Activated CD4-positive, CD25-positive, alpha-beta regulatory T cell treated with anti-CD3 and anti-CD28 coated beads, Interleukin-2, amount 50 U/mL, for 72 hours (primary cell): Measurements from ENCODE around the gene ARHGEF16.

Experiments used
- DNase-seq: peaks from one replicate; pipeline ENCODE4 v3.0.0; 2021

Gene ARHGEF16

DNA sequence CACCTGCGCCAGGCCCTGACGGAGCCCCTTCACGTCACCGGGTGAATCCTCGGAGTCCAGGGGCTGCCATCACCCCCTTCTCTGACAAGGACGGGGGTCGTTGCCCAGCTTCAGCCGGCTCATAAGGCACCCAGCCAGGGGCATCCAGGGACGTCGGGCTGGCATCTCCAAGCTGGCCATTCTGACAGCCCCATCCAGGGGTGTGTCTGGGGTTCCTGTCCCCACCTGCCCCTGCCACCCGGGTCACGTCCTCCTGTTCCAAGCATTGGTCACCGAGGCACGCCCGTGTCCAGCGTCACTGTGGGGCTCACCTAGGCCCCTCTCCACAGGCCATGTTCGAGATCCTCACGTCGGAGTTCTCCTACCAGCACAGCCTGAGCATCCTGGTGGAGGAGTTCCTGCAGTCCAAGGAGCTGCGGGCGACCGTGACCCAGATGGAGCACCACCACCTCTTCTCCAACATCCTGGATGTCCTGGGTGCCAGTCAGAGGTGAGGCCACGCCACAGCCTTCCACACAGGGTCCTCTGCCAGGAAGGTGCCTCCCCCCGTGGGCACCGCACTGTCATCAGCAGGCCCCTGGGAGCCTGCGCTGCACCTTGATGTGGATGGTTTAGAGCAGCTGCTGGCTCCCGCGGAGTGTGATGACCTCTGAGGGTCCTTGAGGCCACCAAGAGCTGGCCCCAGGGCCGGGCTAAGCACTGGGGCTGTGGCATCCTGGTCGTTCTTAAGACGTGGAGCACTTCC, 14.8 kb downstream of the ARHGEF16 start:
- DNase-seq: no peak

DNA sequence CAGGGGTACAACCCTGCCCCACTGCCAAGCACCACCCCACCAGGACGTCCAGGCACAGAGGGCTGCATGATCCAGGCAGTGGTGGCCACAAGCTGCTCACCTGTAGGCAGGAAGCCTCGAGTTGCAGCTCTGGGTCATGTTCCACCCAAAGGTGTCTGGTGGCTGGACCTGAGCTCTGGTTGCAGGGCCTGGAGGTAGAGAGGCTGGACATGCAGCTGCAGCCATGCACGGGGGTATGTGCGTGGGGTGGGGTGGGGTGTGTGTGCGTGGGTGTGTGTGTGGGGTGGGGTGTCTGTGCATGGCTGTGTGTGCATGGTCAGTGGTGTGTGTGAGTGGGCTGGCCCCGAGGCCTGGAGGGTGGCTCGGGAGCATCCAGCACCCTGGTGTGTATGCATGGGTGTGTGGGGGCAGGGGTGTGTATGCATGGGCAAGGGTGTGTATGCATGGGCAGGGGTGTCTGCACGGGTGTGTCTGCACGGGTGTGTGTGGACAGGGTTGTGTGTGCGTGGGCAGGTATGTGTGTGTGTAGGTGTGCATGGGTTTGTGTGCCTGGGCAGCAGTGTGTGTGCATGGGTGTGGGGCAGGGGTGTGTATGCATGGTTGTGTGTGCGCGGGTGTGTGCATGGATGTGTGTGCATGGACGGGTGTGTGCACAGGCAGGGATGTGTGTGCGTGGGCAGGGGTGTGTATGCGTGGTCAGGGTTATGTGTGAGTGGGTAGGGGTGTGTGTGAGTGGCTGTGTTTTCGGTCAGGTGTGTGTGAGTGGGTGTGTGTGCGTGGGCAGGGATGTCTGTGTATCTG, 15.6 kb downstream of the ARHGEF16 start:
- no peak for DNase-seq

DNA sequence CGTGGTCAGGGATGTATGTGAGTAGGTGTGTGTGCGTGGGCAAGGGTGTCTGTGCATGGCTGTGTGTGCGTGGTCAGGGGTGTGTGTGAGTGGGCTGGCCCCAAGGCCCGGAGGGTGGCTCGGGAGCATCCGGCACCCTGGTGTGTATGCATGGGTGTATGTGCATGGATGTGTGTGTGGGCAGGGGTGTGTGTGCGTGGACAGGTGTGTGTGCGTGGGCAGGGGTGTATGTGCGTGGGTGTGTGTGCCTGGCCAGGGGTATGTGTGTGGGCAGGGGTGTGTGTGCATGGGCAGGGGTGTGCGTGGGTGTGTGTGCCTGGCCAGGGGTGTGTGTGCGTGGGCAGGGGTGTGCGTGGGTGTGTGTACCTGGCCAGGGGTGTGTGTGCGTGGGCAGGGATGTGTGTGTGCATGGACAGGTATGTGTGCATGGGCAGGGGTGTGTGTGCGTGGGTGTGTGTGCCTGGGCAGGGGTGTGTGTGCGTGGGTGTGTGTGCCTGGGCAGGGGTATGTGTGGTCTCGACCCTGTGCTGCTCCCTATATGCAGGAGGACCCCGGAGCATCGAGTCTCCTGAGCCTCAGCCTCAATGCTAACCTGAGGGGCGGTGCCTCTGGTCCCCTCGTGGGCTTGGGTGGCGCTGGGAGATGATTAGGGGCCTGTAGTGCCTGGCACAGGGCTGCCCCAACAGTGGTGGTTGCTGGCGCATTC, 16.3 kb downstream of the ARHGEF16 start:
- no peak for DNase-seq

DNA sequence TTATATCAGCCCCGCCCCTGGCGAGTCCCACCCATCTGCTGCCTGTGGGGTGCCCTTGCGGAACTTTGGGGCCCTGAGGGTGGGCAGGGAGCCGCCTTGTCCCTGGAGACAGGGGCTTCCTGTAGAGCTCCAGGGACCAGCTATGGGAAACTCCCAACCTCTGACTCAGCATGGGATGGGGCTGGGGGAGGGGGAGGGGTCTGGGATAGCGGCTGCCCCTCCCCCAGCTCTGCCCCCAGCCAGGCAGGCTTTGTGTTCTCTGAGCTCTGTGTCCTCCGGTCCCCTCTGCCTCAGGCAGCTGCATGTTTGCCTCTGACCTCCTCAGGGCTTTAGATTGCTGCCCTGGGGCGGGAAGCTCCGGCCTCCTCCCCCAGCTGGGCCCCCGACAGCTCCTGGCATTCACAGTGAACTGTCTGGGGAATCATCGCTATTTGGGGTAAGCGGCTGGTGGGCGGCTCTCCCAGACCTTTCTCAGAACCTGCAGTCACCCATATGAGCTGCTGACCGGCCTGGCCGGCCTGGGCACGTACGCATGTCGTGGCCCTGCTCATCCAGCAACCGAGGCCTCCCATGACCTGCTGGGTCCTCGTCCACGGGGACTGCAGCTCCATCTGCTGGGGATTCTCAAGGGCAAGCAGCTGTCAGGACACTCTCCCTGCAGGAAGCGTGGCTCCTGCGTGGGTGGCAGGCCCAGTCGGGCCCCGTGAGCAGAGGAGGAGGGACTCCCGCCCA, 17.1 kb downstream of the ARHGEF16 start:
- DNase-seq: no peak

DNA sequence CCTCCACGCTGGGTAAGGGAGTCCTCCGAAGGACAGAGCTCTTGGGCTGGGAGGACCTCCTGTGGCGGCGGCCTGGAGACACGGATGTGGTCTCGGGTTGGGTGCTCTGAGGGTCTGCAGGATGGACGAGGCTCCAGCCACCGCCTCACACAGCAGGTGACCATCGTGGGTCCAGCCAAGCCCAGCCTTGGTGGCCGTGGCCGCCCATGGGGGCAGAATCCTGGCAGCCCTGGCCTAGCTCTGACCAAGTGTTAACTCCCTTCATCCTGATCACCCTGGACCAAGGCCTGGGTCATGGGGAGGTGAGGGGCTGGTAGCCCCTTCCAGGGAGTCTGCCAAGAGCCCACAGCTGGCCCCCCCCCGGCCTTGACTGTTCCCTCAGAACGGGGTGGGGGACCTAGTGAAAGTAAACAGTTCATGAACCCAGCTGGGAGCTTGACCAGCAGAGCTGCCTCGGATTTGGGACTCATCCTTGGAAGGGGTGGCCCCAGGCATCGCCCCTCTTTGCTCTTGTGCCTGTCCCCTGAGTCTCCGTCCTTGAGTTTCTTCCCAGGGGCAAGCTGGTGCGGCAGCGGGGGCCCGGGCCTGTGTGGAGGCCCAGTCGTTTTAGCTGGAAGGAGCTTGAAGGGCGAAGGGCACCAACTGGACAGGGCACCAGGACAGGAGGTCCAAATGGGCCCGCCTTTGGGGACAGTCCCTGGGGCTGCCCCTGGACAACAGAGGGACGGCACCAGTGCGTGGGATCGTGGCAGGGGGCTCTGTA, 17.8 kb downstream of the ARHGEF16 start:
- no peak for DNase-seq

DNA sequence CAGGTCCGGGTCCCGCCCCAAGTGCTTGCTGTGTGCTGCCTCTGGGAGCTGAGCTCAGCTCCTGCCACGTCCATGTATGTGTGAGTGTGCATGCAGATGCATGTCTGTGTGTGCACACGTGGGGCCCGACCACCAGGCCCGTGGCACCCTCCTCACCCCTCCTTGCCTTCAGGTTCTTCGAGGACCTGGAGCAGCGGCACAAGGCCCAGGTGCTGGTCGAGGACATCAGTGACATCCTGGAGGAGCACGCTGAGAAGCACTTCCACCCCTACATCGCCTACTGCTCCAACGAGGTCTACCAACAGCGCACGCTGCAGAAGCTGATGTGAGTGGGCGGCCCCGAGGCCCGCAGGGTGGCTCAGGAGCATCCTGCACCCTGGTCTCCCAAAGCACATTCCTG, 18.4 kb downstream of the ARHGEF16 start:
- no peak for DNase-seq

DNA sequence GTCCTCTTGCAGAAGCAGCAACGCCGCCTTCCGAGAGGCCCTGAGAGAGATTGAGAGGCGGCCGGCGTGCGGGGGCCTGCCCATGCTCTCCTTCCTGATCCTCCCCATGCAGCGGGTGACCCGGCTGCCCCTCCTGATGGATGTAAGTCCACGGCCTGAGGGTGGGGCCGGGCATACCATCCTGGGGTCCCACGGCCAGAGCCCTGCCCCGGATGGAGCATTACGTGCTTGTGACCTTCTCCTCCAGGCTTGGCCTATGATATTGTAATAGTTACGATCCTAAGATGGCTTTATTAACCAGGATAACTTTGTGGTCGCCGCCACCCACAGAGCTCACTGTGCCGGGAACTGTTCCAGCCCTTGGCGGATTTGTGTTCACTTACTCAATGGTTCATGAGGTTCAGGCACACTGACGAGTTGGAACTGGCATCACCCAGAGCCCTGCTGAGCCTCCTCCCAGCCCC, 18.9 kb downstream of the ARHGEF16 start:
- no peak for DNase-seq

DNA sequence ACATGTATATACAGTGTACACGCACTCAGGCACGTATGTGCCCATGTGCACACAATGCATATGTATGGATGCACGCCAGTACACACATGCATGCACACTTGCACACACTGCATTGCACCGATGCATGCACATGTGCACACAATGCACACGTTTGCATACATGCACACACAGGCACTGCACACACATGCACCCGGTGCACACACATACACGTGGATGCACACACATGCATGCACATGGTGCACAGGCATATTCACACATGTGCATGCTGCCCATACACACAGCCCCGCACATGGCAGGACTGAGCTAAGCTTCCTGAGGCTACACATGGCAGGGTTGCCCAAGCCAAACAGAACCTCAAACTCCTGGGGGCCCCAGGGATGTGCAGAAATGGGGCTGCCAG, 19.6 kb downstream of the ARHGEF16 start:
- DNase-seq: no peak

DNA sequence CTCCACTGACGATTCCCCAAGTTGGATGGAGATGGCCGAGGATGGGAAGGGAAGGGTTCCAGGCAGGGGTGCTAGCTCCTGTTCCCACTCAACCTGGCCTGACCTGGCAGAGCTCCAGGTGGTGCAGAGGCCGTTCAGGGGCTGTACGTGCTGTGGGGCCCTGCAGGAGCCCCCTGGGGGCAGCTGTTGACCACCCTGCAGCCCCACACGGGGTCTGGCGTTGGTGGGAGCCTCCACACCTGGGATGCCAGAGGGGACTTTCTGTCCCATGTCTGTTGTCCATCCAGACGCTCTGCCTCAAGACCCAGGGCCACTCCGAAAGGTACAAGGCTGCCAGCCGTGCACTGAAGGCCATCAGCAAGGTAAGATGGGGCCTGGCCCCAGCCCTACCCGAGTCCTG, 20.0 kb downstream of the ARHGEF16 start:
- no peak for DNase-seq

DNA sequence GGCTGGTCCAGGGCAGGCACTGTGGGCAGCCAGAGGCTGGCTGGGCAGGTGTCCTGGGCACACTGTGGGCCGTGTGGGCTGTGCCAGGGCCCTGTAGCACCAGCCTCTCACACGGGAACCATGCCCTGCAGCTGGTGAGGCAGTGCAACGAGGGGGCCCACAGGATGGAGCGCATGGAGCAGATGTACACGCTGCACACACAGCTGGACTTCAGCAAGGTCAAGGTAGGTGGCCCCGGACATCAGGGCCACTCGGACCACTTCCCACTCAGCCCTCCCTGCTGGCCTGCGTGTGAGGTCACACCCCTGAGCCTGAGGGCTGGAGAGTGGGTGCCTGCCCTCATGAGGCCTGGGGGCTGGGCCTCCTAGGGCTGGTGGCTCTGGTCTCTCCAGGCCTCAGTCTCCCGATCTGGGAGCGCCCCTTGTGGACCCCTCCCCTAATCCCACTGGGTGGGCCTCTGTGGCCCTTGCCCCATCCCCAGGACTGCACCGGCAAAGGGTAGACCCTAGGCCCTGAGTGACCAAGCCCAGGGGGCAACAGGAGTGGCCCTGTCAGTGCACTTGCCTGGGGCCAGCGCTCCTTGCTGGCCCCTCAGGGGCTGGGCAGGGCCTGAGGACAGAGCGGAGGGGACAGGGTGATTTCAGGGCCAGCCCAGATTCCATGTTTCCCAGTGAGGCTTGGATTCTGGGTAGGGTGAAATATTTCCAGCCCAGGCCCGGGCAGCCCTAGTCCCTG, 21.5 kb downstream of the ARHGEF16 start:
- no peak for DNase-seq

DNA sequence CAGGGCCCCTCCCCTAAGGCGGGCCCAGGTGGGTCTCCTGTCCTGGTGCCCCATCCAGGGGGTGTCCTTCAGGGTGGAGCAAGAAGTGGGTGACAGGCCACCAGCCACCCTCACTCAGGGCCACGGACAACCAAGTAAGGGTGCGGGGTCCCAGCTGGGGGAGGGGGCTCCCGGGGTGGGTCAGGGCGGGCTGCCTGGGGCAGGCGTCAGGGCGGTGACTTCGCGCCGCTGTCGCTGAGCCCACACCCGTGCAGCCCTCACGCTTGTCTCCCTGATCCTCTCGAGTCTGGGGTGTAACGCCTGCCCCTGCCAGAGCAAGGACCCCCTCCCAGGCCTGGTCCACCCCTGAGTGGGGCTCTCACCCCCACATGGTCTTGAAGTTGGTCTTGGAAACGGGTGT, 22.2 kb downstream of the ARHGEF16 start:
- no peak for DNase-seq

DNA sequence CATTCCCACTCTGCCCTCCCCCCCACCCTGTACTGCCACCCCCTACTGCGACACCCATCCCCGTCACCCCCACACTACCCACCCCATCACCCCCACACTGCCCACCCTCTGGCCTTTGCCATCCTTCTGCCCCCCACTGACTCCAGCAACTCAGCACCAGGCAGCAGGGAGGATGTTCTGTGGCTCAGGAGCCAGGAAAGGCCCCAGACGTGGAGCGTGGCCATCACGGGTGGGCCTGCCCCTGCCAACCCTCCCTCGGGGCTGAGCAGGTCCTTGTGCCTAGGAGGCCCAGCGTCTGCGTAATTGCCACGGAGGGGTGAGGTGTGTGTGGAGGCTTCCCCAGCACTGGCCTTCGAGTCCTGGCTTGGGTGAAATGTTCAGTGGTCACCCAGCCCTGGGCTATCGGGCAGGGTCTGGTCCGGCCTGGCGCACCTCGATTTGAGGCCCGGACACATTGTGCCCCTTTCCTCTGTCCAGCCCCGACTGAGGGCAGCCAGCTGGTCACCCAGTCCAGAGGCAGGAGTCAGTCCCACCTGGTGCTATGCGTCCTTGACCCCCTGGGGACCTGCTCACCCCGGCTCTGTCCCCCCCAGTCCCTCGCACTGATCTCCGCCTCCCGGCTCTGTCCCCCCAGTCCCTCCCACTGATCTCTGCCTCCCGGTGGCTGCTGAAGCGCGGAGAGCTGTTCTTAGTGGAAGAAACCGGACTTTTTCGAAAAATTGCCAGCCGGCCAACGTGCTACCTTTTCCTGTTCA, 23.0 kb downstream of the ARHGEF16 start:
- DNase-seq: no peak

DNA sequence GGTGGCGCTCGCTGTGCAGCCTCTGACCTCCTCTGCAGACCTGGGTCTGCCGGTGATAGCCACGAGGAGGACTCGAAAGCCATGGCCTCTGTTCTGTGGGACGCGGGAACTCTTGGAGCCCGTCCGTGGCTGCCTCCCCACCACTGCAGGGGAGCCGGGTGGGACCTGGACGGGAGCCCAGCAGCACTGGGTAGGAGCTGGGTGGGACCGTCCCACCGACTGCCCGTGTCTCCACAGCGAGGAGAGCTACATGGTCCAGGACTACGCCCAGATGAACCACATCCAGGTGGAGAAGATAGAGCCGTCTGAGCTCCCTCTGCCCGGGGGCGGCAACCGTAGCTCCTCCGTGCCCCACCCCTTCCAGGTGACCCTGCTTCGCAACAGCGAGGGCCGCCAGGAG, 23.7 kb downstream of the ARHGEF16 start:
- no peak for DNase-seq

DNA sequence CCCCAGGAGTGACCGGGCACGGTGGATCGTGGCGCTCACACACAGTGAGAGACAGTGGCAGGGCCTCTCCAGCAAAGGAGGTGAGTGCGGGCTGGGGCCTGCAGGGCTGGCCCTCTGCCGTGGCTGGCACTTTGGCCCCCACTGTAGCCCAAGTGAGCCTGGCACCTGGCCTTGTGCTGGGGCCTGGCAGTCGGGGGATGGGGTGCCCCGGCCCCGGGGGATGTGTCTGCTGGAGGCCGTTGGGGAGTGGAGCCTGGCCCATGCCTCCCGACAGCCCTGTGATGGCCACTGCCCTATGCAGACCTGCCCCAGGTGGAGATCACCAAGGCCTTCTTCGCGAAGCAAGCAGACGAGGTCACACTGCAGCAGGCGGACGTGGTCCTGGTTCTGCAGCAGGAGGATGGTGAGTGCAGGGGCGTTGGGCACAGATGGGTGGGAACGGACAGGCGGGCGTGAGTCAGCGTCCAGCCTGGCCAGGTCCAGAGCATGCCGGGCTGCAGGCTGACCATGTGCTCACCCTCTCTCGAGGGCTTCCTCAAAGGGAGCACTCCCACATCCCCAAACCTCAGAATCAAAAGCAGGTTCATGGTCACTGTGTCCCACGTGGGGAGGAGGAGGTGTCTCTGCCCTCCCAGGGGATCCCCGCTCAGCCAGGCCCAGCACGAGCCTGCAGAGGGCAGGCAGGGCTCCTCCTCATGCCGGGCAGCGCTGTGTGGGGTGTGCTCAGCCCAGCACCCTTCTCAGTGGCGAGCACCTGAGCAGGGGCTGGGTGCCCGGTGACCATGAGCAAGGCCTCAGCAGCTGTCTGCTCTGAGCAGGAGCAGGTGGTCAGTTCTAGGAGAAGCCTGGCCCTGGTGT, 25.3 kb downstream of the ARHGEF16 start:
- no peak for DNase-seq

DNA sequence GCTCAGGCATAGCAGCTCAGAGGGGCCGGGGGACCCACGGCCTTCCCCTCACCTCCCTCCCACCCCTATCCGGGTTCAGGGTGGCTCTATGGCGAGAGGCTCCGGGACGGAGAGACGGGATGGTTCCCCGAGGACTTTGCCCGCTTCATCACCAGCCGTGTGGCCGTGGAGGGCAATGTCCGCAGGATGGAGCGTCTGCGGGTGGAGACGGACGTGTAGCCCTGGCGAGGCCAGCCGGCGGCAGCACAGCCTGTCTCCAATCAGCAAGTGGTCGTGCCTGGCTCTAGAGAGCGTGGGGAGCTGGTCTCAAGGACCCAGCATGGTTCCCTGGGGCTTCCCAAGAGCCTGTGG, 25.9 kb downstream of the ARHGEF16 start:
- no peak for DNase-seq

DNA sequence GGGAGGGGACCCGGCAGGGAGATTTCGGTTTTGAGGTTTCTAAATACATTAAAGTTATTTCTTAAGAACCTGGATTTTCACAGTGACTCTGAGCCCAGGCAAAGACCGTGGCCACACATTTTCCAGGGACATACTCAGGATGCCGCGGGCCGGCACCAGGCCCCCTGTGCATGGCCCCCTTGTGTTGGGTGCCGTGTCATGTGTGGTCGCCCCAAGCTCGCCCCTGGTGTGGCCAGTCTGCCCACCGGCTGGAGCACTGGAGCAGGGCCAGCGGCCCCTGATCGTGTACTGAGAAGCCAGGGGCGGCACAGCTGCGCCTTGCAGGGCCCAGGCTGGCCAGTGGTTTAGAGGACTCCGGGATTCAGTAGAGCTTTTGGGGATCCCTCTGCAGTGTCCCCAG, 26.6 kb downstream of the ARHGEF16 start:
- no peak for DNase-seq

DNA sequence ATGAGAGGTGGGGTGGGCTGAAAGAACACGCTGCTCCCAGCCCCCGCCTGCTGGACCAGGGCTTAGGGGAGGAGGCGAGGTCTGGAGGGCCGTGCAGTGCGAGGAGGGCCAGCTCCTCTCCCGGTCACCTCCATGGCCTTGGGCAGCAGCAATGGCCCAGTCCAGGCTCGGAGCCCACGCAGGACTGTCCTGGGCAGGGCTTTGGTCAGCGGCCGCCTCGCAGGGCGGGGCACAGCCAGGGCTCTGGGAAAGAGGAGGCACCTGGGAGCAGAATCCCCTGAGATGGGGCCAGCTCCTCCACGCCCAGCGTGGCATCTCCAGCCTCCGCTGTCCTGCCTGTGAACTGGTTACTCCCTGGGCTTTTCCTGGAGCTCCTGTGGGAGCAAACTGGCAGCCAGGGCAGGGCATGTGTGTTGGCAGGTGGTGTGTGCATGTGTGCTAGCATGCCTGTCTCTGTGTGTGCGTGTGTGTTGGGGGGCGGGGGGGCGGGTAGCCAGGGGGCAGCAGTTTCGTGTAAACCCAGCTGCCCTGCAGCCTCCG, 27.4 kb downstream of the ARHGEF16 start:
- no peak for DNase-seq

DNA sequence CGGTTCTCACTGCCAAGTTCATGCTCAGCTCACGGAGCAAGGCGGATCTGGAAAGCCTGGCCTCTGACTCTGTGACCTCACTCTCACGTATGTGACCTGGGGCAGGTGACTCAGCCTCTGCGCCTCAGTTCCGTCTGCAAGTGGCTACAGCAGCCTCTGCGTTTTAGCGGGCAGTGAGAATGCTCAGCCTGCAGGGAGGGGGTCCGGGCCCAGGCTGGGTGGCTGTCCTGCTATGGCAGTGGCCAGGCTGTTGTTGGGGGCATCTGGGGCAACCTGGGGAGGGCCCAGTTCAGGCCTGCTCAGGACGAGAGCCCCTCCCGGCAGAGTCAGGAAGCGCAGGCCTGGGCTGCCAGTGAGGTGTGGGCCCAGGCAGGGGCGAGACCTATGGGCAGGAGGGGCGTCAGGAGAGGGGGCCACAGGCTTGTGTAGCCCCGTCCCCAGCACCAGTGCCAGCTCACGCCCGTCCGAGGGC, 27.9 kb downstream of the ARHGEF16 start:
- no peak for DNase-seq

DNA sequence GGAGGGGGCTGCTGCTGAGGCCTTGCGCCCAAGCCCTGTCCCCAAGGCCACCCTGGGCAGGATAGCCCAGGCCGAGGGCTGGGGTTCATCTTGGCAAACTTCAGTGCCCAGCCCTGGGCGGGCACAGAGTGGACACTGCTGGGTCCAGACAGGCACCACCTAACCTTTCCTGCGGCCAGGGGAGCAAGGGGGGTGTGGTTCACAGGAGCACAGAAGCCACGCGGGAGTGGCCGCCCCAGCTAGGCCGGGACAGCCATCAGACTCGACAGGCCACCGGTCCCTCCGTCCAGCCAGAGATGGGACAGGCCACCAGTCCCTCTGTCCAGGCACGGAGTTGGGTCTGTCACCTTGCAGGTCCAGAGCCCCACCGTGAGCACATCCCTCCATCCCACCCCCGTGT, 28.9 kb downstream of the ARHGEF16 start:
- no peak for DNase-seq
